HG03378 (cell line): Measurements from ENCODE around the gene C1orf167.

Experiments used
- ATAC-seq: cut with Tn5 transposase; IDR thresholded peaks from one replicate; pipeline ENCODE4 v1.9.1; 2021; ENCODE audit warnings: mild to moderate bottlenecking, moderate library complexity; ENCODE audit not compliant: unreplicated experiment

The C1orf167 gene, protein sequence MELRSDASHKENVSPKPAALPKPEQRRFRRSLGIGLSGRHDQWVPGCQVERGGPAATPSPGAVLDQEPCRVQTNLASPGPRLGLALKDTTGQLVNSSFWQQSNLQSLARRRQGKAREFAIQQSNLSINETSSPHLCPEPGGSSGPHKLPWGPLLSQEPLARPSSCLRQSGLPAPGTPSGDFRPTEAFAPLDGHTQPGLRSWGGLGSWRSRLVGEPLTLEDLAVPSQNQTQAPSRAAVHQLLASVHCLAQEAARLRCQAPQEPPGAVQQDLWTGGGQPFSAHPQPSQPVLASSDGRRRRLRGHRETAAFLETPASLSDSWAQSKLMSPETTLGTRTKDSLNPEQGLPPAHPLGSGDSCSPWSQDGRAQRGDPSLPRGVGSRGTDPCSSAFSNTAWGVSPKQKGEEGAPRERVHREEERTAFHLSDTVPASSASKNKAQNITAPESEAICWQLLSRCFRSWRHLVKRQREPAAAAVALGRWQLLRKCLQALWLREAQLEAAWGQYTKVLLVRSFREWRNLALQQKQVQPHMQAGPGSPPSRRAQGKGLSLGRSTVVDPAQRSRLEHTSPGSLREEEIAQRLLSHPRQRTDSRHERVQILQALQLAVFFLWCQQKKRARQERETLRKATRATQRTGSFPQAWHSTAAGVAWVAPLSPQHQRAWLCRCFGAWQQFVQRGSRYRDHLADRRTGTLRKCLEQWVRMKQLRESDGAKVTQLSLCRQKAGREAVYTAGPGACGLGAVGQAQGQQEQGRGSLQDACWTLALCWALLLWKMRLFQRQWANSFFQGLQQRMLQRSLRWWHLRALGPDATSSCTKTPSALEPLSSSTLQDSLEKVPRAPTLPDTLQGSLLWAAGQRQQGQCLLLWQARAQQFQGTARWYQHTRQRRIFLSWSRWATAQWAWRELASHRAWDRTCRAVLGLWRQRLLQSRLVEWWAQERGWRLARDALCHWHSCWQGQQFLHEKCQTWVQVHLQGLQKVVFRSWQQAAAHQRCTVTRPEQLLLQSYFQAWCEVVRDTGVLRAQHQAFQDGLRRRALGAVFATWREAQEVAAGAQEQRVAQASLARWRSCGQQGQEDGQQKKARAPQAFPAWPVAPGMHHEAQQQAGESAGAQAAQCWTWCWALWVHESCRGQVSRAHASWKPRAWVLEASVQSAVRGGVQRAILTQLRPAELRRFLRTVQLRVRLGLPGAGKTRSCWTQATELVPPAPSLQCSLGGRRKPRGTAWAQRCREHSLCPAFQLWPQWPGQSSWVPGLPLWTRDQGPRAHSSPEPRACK (N-terminal part only)

DNA sequence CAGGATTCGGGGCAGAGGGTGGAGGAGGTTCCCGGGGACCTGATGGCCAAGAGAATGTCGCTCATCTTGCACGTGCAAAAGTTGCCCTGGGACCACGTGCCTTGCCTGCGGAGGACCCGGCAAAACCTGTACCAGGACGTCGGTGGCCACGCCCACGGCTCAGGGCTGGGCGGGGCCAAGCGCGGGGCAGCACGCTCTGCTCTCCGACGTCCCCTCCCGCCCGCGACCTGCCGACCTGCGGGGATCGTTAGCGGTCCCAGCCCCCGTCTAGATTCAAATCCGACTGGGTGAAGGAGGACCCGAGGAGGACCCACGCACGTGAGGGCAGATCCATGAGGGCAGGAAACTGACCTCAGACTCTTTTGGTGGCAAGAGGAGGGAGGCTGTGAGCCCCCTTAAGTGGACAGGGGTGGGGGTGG lies at the start of gene C1orf167:
Gene C1orf167 (plus strand): TSS at position 206 of the 419 bp plus-strand sequence. CDS start 2,208 bp downstream, outside the sequence.
- ATAC-seq = no peak

DNA sequence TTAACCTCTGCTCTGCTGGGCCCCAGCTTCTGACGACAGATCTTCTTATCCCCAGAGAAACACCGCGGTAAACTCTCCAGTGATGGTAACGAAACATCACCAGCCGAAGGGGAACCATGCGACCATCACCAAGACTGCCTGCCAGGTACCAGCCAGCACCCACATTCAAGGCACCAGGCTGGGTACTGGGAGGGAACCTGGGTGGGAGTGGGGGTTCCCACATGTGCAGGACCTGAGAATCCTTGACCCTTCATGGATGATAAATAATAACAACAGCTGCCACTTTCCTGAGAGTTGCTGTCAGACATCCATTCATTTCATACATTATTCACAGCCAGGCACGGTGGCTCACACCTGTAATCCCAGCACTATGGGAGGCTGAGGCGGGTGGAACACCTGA lies 49.7 kb upstream of the C1orf167 start:
- no peak for ATAC-seq

DNA sequence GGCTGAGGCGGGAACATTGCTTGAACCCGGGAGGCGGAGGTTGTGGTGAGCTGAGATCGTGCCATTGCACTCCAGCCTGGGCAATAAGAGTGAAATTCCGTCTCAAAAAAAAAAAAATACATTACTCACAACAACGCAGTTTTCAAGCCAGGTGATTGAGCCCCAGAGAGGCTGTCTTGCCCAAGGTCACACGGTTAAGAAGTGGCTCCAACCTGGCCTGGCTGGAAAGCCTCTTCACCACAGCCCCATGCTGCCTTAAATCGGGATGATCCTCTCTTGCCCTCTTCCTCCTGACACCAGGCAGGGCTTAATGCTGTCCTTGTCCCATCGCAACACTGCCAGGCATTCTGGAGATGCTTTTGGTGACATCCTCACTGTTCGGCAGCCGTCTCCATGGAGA lies 48.9 kb upstream of the C1orf167 start:
- ATAC-seq = no peak

DNA sequence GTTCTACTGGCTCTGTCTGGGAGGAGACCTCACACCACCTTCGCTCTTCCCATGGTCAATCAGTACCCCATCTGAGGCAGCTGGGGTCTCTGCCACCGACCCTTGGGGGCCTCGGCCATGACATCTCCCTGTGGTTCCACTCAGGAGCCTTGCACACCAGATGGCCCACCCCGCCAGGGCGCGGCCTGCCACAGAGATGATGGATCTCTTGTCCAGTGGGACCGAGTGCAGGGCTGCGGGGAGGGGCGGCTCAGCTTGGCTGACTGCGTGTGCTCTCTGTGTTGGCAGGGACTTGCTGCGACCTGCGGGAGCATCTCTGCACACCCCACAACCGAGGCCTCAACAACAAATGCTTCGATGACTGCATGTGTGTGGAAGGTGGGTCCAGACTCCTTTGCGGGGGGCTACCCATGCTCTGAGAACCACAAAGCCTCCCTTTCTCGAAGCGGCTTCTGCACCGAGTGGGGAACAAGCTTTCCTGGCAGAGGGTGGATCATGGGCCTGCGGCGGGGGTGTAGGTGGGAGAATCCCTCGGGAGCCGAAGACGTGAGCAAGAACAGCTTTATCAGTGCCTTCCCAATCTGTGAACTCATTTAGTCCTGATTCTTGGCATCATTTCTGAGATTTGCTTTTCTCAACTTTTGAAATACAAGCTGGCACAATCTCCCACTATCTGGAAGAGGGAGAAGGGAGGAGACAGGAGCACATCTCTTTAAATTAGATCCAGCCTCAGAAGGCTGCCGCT lies 47.0 kb upstream of the C1orf167 start:
- ATAC-seq = no peak

DNA sequence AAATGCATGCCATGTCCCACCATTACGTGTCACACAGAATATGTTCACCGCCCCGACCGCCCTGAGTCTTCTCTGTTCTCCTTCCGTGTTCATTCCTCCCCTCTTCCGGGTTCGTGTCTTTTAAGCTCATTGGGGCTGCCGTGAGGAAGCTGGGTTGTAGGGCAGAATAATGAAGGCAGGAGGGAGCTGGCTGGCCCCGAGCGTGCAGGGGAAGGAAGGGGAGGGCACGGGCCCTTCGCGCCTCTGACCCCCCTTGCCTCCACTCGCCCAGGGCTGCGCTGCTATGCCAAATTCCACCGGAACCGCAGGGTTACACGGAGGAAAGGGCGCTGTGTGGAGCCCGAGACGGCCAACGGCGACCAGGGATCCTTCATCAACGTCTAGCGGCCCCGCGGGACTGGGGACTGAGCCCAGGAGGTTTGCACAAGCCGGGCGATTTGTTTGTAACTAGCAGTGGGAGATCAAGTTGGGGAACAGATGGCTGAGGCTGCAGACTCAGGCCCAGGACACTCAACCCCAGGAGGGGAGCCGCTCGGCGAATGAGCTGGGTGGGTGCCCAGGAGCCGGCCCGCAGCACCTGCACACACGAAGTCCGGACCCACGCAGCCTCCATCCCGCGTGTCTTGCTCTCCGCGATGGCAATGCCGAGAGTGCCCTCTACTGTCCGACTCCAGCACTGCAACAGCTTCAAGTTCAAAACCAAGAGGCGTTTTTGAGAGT lies 42.5 kb upstream of the C1orf167 start:
- no peak for ATAC-seq

DNA sequence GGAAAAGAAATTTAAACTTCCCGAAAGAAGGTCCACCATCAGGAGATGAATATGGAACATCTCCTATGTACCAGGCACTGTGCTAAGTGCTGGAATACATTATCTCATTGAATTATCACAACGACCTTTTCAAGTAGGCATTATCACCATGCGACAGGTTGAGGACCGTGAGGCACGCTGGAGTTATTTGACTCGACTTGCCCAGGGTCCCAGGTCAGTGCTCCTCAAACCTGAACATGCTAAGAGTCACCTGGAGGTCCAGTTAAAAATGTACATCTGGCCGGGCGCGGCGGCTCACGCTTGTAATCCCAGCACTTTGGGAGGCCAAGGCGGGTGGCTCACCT lies 42.0 kb upstream of the C1orf167 start:
- no peak for ATAC-seq

DNA sequence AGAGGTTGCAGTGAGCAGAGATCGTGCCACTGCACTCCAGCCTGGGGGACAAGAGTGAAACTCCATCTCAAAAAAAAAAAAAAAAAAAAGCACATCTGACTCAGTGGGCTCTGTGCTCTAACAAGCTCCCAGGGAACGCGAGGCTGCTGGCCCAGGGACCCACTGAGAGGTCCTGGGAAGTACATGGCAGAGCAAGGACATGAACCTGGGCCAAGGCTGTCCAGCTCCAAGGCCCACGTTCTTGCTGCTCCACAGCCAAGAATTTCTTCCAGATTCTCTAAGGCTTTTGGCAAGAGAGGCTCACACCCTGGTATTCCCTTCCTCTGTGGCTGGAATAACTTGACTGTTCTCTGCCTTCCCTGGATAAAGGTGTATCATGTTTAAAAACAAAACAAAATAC lies 41.5 kb upstream of the C1orf167 start:
- ATAC-seq = no peak

DNA sequence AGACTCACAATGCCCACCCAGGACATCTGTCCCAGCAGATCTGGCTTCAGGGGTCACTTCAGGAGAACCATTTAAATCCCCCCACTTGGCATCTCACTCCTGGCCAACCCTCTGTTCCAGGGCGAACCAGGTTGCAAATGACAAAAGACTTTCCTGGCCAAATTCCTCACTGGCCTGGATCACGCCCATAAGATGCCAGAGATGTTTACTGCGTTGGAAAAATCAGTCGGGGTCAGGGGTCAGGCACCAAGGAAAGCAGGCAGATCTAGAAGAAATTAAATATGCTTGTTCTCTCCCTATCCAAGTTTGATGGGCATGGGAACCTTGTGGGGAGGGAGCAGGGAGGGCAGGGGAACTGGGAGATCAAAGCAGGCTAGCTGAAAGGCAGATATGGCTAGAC lies 40.7 kb upstream of the C1orf167 start:
- no peak for ATAC-seq

DNA sequence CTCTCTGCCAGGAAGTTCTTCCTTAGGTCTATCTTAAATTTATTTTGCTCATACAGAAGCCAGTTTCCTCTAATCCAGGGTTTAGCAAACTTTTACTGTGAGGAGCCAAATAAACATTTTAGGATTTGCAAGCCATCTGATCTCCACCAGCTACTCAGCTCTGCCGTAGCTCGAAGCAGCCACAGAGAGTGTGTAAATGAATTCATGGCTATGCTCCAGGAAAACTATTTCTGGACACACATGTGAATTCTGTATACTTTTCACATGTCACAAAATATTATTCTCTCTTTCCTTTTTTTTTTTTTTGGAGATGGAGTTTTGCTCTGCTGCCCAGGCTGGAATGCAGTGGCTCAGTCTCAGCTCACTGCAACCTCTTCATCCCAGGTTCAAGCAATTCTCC lies 39.5 kb upstream of the C1orf167 start:
- no peak for ATAC-seq

DNA sequence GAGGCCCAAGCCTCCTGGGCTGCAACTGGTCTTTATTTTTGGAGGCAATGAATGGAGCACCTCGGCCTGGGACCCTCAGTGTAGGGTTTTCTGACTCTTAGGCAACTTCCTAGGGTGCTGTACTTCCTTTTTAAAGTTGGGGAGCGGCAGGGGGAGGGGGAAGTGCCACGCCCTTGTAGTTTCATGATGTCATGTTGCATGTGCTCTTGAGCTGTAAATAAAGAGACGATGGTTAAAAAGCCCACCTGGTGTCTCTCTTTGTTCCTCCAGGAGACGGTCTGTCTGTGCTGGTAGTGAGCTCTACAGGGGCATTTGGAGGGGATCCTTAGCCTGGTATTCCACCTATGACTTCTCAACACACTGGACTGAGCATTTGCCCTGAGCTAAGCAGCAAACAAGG lies 36.4 kb upstream of the C1orf167 start:
- ATAC-seq = no peak

DNA sequence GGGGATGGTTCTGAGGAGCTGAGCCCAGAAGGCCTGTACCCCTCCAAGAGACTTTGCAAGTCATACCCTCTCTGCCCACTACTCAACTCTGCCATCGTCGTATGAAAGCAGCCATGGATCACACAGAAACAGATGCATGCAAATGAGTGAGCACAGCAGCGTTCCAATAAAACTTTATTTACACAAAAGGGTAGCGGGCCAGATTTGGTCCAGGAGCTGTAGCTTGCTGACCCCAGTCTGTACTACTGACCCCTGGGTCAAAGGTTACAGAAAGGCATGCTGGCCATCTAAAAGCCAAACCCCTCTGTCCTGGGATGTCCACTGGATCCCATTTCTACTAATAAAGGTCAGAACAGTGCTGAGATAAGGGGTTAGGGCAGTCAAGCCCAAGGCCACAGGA lies 34.9 kb upstream of the C1orf167 start:
- ATAC-seq = no peak

DNA sequence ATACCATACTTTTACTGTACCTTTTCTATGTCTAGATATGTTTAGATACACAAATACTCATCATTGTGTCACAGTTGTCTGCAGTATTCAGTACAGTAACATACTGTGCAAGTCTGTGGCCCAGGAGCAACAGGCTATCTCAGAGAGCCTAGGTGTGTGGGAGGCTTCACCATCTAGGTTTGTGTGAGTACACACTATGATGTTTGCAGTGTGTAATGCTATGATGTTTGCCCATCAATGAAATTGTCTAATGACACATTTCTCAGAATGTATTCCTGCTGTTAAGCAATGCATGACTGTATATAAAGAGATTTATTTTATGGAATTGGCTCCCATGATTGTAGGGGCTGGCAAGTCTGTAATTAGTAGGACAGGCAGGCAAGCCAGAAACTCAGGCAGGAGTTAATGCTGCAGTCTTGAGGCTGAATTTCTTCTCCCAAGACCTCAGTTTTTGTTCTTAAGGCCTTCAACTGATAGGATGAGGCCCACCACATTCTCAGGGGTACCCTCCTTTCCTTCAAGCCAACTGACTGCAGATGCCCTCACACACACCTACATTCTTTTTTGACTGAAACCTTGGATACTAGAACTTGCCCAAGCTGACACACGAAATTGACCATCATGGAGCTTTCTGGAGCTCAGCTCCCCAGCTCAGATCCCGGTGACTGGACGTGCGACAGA lies 33.7 kb upstream of the C1orf167 start:
- ATAC-seq = no peak

DNA sequence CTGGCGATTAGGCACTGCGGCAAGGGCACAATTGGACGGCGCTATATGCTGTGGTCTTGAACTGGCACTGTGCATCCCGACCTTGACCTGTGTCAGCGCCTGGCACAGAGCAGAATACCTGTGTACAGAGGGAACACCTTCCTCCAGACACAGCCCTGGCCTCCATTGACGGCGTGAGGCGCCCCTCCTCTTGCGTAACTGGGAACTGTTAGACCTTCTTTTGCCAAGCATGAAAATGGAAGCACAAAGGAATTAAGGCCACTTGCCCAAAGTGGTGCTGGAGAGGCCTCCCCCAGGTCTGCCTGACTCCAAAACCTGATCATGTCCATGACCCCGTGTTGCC lies 32.9 kb upstream of the C1orf167 start:
- ATAC-seq = no peak

DNA sequence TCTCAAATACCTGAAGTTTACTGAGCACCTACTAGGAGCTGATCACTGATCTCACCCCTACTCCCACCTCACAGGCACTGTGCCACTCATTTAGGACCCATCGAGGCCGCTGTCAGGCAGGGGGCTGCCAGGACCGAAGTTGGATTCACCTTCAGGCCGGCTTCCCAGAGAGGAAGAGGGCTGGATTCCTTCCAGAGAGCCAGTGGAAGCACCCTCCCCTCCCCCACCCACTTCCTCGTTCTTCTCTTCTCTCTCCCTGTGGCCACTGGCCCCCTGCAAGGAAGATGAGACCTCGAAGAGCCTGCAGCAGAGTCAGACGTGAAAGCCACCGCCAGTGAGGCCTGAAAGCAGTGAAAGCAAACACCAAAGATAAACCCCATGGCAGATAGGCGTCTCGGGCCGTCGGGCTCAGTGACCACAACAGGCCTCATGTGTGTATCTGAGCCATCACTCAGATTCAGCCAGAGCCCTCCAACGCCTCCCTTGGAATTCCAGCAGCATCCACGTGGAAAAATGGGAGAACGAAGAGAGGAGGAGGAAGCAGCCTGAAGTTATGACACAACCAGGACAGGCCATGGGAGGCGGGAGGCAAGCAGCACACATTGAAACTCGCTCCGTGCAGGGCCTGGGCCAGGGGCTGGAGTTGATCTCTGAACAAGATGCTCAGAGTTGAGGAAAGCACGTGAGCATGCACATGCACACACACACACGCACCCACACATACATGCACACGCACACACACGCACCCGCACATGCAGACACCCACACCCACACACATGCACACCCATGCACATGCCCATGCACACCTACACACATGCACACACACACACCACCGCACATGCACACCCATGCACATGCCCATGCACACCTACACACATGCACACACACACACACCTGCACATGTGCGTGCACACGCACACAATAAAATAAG lies 32.2 kb upstream of the C1orf167 start:
- no peak for ATAC-seq

DNA sequence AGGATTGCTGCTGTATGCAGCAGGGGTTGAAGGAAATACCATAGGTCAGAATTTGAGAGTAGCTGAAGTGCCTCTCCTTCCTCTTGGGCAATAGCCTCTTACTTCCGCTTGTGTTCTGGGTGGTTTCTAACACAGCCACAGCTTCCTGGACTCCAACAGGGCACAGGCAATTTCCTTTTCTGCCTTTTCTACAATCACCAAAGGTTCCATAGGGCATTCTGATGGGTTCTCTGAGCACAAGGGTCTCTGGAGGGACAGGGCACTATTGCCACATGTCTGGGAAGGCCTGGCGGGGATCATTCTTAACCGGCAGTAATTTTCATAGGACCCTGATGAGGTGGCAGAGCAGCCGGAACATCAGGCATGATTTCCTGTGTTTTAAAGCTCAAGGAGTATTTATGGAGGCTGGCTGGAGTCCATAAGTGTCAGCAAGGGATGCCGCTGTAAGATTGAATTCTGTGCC lies 31.5 kb upstream of the C1orf167 start:
- ATAC-seq = no peak

DNA sequence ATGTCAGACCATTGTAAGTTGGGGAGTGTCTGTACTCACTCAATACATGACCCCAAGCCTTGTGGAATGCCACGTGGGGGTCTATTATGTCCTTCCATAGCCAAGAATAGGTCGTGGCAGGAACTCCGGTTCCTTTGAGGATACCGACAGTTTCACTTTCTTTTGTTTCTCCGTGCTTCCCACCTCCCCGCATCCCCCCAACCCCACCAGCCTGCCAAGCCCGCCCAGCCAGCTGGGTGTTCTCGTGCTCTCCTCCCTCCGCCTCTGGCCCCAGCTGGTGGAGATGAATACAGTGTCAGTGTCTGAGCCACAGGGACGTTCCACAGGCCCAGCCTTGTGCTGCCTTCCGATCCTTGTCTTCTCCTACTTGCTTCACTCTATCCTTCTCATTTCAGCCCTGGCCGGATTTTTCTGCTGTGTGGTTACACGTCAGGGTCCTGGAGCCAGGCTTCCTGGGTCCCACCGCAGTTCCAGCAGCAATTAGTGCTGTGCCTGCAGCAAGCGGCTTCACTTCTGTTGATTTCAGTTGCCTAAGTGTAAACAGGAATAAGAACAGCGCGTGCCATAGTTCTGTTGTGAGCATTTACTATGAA lies 30.2 kb upstream of the C1orf167 start:
- no peak for ATAC-seq

DNA sequence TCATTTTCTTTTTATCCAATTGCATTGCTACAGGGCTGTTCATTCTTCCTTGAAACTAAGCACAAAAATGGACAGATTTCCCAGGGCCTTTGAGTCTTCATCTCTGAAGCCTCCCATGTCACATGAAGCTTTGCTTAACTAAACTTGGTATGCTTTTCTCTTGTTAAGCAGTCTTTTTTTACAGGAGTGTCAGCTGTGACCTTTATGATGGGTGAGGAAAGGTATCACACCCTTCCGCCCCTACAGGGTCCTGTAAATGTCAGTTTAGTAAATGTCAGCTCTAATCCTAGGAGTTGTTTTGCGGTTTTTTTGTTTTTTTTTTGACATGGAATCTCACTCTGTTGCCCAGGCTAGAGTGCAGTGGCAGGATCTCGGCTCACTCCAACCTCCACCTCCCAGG lies 28.7 kb upstream of the C1orf167 start:
- ATAC-seq = no peak

DNA sequence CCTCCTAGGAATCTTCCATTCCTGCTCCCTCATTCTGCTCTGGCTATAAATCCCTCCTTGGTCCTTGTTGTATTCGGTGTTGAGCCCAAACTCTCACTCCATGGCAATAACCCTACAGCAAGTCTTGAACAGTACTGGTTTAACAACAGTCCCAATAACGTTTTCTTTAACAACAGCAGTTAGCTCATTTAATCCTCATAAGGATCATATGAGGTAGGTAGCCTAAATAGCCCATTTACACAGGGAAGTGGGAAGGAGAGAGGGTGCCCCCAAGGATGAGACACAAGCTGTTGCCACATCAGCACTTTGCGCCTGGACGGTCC lies 26.5 kb upstream of the C1orf167 start:
- no peak for ATAC-seq
